ENCODE data around the gene MYO15B.
A peak's percentile ranks its signal among the peaks of the same experiment; 100 is the strongest.
"Not testable (repeated sequence)": the region's sequence is repeated elsewhere in the genome, so short reads cannot be mapped to it uniquely, and the experiment has no call there.

MYO15B gene

GRCh38 chr17:75576661-75577060, 10.9 kb upstream of the MYO15B start:
- no peak for DNase-seq

DNA sequence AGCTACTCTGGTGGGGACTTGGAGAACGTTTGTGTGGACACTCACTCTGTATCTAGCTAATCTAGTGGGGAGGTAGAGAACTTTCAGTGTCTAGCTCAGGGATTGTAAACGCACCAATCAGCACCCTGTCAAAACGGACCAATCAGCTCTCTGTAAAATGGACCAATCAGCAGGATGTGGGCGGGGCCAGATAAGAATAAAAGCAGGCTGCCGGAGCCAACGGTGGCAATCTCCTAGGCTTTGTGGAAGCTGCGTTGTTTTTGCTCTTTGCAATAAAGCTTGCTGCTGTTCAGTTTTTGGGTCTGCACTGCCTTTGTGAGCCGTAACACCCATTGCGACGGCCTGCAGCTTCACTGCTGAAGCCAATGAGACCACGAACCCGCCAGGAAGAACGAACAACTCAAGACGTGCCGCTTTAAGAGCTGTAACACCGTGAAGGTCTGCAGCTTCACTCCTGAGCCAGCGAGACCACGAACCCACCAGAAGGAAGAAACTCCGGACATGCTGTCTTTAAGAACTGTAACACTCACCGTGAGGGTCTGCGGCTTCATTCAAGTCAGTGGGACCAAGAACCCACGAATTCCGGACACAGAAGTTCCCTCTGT, 6.4 kb upstream of the MYO15B start:
- peak; percentile 70 for DNase-seq

- not testable (repeated sequence) for DNase-seq
These were observed 4.4 kb upstream of the MYO15B start for GRCh38 chr17:75583197-75583596.

DNA sequence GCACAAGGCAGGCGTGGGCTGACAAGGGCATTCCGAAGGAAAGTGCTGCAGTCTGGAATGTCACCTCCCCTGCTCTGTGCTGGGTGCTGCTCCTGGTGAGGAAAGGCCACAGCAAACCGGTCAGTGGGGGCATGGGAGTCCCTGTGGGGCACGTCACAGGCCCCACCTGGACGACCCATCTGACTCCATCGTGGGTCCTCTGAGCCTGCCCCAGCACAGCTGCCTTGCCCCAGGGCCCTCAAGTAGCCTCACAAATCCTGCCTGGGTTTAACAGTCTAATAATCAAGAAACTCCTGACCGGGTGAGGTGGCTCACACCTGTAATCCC, 2.8 kb upstream of the MYO15B start:
- no peak for DNase-seq

- DNase-seq, result no peak
These were observed 1.0 kb downstream of the MYO15B start for GRCh38 chr17:75588596-75589011.

- peak; percentile 96 for DNase-seq
These were observed 1.7 kb downstream of the MYO15B start for GRCh38 chr17:75589012-75589918.

GRCh38 chr17:75589919-75590303, 2.3 kb downstream of the MYO15B start:
- no peak for DNase-seq

DNA sequence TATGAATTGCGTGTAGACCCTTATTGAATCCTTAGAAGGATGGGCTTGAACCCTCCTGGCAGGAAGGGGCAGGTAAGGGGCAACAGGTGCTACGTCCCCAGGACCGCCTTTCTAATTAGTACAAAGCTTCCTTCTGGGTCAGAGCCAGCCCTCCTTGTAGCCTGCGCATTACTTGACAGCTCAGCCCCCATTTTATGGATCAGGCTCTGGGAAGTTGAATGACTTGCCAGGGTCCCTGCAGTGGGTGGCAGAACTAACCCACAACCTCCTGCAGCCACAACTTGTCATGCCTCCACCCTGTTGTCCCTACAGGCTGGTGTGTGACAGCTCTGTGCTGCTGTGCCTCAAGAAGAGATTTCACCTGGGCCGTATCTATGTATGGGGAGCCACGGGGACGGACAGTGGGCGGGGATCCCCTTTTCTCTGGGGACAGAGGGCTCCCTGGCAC, 2.7 kb downstream of the MYO15B start:
- DNase-seq, result no peak

DNA sequence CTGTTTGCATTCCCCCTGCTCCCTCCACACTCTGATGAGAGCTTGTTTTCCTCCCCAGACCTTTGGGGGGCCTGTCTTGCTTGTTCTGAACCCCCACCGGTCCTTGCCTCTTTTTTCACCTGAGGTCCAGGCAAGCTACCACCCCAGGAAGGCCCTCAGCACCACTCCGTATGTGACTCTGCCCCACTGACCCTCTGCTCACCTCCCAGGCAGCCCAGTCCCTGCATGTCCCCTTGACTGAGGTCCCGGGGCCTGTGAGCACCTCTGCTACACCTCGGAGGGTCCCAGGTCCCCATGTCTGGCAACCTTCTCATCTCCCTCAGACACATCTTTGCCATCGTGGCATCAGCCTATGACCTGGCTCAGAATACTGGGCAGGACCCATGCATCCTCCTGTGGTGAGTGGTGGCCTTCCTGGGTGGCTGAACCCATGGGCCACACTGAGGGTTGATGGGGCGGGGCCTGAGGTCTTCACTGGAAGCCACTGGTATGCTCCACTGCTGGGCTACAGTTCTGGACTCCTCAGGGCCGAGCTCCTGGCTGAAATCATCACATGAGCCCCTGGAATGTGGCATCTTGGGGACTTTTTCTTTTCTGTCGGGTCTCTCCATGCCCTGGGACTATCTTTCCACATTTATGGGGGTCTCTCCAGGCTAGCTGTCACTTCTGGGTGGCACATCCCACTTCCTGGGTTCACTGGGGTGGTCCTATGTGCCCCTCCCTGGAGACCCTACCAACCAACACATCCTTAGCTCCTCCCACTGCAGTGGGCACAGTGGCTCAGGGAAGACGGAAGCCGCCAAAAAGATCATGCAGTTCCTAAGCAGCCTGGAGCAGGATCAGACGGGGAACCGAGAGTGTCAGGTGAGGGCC, 3.5 kb downstream of the MYO15B start:
- DNase-seq, result no peak

GRCh38 chr17:75591722-75592302, 4.2 kb downstream of the MYO15B start:
- DNase-seq, result no peak

- no peak for DNase-seq
These were observed 4.9 kb downstream of the MYO15B start for GRCh38 chr17:75592348-75593020.

GRCh38 chr17:75593430-75593829, 5.8 kb downstream of the MYO15B start:
- DNase-seq, result not testable (repeated sequence)

GRCh38 chr17:75594499-75595283, 7.1 kb downstream of the MYO15B start:
- DNase-seq, result no peak

GRCh38 chr17:75595284-75595919, 7.8 kb downstream of the MYO15B start:
- DNase-seq, result no peak

GRCh38 chr17:75595920-75596313, 8.3 kb downstream of the MYO15B start:
- DNase-seq, result no peak

GRCh38 chr17:75596320-75597087, 8.9 kb downstream of the MYO15B start:
- no peak for DNase-seq

DNA sequence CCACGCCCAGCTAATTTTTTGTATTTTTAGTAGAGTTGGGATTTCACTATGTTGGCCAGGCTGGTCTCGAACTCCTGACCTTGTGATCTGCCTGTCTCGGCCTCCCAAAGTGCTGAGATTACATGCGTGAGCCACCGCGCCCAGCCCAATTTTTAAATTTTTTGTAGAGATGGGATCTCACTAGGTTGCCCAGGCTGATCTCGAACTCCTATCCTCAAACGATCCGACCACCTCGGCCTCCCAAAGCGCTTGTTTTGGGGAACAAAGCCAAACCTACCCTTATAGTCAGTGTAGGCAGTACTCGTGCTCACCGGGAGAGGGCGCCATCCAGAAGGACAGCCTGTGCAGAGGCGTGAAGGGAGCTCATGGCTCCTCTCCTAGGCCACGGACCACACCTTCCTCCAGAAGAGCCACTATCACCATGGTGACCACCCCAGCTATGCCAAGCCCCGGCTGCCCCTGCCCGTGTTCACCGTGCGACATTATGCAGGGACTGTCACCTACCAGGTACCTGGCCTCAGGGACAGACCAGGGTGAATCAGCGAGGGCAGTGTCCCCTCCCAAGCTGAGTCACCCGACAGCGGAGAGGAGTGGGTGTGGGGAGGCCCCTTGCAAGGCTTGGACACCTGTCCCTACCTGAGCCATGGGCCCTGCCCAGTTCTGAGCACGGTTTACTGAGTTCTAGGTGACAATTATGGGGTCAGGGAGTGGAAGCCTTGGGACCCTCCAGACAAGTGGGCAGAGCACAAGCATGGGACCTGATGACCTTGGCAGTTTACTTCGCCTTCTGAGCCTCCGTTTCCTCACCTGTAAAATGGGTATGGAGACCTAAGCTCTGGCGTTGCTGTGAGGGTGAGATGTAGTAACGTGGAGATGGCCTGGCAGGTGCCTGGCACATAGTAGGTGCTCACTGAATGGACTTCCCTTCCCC, 13.7 kb downstream of the MYO15B start:
- DNase-seq, result peak; percentile 65

DNA sequence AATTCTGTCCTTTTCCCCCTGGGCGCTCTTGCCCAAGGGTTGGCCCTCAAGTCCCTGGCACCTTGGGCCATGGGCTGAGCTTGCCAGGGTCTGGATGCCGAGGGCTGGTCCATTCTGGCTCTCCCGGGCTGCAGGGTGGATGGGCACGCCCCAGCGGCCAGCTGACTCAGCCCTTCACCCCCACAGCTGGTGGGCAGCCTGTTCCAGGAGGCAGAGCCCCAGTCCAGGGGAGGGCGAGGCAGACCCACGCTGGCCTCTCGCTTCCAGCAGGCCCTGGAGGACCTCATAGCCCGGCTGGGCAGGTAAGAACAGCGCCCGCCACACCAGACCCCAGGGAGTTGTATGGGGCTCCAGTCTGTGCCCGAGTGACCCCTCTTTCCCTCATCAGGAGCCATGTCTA, 15.0 kb downstream of the MYO15B start:
- no peak for DNase-seq

GRCh38 chr17:75603123-75603522, 15.5 kb downstream of the MYO15B start:
- DNase-seq, result no peak
